DND-41 (cell line): ENCODE measurements around the gene XPR1.

ENCODE experiments used
- CTCF ChIP-seq: IDR thresholded peaks from 2 replicates; pipeline ENCODE4 v1.5.1; 2012; ENCODE audit warnings: borderline replicate concordance, low read length, moderate library complexity, mild to moderate bottlenecking; ENCODE audit not compliant: poor library complexity, severe bottlenecking; ENCODE audit errors: extremely low read depth
- EZH2 ChIP-seq: IDR thresholded peaks from 3 replicates; pipeline ENCODE4 v1.6.1; 2012; ENCODE audit warnings: borderline replicate concordance, low read depth, mild to moderate bottlenecking, moderate library complexity, low read length, inconsistent platforms; ENCODE audit not compliant: severe bottlenecking

GRCh38 chr1:180934563-180934962 is 302.7 kb downstream of the XPR1 start:
- TF ChIP-seq CTCF (no peak), EZH2 (no peak)
